Stimulated activated naive CD4-positive, alpha-beta T cell treated with Interleukin-2 at 50 U/mL for 16 hours (primary cell): ENCODE data around the gene SPTAN1.

Experiments
- DNase-seq: peaks from one replicate; lab custom pipeline; 2025; lab: John Stamatoyannopoulos, UW

SPTAN1 gene

DNA sequence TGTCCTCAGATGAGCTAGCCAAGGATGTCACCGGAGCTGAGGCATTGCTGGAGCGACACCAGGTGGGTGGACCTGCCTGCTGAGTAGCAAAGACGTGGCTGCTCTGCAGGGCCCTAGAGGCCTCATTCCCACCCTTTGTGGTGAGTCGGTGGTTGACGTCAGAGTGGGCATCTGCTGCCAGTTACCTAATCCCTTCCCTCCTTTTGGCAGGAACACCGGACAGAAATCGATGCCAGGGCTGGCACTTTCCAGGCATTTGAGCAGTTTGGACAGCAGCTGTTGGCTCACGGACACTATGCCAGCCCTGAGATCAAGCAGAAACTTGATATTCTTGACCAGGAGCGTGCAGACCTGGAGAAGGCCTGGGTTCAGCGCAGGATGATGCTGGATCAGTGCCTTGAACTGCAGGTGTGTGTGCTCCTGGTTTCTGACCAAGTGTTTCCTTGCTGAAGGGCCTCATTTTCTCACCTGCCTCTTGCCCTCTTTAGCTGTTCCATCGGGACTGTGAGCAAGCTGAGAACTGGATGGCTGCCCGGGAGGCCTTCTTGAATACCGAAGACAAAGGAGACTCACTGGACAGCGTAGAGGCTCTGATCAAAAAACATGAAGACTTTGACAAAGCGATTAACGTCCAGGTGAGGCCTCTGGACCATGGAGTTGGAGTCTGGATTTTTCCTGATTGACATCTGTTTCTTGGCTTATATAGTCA lies 55.4 kb downstream of the SPTAN1 start:
- no peak for DNase-seq

DNA sequence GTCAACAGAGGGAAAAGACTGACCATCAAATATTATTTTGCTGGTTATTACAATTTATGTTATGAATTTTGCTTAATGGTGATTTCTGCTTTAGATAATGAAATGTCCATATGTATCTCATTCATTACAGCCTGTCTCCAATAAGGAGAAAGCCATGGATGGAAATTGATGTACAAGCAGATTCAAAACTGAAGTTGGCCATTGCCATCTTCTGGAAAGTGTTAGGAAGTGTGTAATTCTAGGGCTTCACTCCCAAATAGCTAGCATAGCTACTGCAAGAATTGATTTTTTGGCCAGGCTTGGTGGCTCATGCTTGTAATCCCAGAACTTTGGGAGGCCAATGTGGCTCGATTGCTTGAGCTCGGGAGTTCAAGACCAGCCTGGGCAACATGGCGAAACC lies 58.5 kb downstream of the SPTAN1 start:
- no peak for DNase-seq

DNA sequence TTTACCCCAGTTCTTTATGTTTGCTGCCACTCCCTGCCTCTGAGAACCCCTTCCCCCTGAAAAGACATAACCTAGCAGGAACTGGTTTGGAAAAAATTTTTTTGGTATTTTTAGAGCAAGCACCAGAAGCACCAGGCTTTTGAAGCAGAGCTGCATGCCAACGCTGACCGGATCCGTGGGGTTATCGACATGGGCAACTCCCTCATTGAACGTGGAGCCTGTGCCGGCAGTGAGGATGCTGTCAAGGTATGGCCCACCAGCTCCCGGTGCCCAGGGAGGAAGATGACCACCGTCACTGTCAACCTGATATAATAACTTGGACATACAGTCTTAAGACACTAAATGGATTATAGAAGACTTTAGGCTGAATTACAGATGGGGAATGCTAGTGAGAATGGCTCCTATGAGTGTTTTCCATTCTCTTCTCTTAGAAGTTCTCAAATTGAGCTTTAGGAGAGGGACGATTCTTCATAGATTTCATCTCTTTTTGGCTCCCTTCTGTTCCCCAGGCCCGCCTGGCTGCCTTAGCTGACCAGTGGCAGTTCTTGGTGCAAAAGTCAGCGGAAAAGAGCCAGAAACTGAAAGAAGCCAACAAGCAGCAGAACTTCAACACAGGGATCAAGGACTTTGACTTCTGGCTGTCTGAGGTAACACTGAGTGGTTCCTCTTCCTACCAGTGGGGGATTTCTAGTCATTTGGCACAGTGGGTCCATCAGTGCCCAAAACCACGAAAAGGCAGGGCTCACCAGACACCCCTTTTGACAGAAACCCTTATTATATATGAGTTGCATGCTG lies 59.4 kb downstream of the SPTAN1 start:
- DNase-seq: no peak

DNA sequence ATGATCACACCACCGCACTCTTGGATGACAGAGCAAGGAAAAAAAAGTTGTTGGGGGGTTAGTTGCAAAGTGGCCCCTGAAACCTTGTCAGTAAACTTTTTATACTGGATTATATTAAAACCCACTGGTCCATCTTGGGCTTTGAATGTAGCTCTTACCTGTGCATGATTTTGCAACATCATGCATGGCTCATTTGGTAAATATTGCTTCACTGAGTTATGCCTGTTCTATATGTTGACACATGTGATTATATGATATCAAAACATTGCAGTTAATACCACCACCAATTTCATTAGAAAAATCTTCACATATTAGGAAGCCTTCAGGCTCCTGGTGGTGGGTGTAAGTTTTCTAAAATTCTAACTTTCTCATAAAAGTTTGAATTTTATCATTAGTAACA lies 62.3 kb downstream of the SPTAN1 start:
- no peak for DNase-seq

DNA sequence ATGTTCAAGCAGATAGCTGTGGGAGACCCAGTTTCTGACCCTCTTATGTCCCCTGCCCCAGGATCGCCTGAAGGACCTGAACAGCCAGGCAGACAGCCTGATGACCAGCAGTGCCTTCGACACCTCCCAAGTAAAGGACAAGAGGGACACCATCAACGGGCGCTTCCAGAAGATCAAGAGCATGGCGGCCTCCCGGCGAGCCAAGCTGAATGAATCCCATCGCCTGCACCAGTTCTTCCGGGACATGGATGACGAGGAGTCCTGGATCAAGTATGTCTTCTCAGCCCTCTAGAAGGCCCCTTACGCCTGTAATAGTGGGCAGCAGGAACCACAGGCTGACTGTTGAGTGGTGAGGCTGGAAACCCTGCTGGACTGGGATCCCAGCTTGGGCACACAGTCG lies 63.2 kb downstream of the SPTAN1 start:
- DNase-seq: no peak

DNA sequence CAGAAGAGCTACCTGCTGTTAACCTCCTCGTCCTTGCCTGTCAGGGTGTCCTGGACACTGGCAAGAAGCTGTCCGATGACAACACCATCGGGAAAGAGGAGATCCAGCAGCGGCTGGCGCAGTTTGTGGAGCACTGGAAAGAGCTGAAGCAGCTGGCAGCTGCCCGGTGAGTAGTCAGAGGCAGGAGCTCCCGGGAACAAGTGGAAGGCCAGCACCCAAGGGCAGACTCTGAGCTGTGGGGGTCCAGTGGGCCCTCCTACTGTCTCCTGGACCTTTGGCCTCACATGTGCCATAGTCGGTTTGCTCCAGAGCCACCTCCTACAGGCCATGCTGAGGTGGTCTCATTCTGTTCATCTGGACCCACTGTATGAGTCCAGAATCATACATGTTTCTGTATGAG lies 65.6 kb downstream of the SPTAN1 start:
- DNase-seq: no peak

DNA sequence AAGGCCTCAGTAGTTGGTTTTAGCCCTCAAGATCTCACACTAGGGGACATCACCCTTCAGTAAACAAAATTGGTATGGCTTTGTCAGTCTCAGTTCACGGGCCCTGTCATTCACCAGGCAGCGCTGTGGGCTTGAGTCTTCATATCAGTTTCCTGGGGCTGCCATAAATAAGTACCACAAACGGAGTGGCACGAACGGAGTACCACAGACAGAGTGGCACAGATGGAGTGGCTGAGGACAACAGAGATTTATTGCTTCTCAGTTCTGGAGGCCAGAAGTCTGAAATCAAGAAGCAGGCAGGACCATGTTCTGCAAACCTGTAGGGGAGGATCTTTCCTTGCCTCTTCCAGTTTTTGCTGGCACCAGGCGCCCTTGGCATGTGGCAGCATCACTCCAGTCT lies 66.7 kb downstream of the SPTAN1 start:
- DNase-seq: no peak

DNA sequence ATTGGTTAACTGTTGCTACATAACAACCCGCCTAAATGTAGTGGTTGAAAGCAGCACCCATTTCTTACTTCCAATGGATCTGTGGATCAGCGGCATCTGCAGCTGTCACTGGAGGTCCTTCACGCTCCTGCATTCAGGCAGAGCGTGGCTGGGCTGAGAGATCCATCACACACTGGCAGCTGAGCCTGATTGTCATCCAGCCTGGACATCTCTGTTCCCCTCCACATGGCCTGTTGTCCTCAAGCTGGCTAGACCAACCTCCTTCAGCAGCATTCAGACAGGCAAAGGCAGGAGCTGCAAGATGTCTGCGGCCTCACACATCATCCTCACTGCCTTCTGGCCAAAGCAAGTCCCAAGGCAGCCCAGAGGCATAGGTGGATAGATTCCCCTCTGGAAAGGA lies 67.4 kb downstream of the SPTAN1 start:
- no peak for DNase-seq

DNA sequence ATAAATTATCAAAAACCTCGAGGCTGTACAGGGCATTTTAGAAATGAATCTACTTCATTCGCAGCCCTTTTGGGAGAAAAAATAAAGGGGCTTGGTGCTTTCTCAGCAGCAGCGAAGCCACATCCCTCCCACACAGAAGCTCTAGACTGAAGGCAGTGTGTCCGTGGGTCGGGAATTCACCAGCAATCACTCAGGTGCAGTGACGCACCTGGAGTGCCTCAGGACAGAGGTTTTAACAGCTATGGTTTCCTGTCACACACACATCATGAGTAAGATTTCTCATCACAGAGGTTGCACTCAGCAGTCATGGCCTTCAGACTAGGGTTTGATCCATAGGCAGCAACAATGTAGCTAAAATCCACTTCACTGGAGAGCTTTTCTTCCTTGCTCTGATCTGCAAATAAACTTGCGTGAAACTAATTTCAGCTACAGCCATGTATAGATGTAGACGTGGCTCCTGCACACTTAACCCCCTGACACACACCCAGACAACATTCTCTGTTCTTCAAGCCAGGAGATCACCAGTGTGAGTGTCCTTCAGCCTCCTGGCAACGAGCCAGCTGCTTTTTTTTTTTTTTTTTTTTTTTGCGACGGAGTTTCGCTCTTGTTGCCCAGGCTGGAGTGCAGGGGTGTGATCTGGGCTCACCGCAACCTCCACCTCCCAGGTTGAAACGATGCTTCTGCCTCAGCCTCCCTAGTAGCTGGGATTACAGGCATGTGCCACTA lies 69.5 kb downstream of the SPTAN1 start:
- no peak for DNase-seq

DNA sequence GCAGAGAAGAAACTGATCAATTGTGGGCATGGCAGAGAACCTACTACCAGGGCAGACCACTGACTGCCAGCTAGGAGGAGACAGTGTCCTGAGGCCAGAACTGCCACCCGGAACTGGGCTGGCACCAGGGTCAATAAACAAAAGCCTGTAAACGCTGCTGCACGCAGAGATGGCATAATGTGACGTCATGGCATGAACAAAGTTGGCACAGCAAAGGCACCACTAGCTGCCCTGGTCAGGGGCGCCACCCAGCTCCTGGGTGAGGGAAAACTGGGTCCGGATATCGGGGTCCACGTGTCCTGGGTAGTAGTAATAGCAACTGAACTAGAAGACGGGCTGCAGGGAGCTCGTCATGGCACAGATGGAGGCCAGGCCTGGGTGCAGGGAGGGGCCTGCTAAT lies 72.2 kb downstream of the SPTAN1 start:
- no peak for DNase-seq

DNA sequence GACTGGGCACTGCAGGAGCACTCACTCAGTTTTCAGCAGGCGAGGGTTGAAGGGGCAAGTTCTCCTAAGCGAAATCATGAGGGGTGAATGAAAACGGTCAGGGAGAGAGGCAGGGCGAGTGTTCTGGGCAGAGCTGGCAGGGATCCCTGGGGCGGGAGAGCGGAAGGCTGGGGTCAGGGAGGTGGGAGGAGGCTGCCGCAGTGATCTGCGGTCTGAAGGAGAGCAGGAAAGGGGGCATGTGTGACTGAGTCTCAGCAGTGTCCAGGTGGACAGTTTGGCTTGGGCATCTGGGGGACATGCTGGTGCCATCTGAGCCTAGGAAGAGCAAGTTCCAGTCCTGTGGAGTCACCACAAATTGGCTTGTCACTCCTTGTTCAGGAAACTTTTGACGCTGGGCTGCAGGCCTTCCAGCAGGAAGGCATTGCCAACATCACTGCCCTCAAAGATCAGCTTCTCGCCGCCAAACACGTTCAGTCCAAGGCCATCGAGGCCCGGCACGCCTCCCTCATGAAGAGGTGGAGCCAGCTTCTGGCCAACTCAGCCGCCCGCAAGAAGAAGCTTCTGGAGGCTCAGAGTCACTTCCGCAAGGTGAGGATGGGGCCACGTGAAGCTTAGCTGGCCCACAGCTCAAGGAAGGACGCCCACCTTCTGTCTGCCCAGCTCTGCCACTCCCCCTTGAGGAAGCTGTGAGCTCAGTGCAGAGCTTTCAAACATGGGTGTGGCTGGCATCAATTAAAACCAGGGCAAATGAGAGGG lies 73.2 kb downstream of the SPTAN1 start:
- no peak for DNase-seq

DNA sequence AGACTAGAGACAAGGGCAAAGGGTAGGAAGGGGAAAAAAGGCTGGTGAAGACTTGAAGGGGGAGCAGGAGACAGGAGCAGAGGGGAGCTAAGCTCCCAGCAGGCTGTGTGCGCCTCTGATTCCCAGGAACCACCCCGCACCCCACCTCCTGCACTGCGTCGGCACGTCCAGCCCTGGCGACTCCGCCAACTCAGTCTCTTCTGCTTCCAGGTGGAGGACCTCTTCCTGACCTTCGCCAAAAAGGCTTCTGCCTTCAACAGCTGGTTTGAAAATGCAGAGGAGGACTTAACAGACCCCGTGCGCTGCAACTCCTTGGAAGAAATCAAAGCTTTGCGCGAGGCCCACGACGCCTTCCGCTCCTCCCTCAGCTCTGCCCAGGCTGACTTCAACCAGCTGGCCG lies 73.8 kb downstream of the SPTAN1 start:
- no peak for DNase-seq

DNA sequence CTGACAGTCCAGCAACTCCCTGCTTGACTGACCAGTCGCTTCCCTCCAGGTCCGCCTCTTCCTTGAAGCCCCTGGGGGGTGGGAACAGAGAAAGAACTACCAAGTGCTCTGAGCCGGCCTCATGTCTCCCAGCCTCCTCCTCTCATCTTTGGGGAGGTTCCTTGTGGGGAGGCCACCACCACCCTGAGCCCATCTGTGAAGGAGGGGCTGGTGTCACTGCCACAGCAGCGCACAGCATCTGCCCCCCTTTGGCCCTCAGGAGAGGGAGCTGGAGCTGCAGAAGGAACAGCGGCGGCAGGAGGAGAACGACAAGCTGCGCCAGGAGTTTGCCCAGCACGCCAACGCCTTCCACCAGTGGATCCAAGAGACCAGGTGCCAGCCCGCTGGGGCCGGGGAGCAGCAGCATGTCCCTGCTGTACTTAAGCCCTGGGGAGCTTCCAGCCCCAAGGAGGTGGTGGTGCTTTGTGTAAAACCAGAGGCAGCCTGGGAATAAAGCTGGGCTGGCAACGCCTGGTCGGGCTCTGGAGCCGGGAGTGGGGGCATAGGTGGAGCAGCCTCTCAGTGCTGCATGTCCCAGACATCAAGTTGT lies 74.8 kb downstream of the SPTAN1 start:
- DNase-seq: no peak

DNA sequence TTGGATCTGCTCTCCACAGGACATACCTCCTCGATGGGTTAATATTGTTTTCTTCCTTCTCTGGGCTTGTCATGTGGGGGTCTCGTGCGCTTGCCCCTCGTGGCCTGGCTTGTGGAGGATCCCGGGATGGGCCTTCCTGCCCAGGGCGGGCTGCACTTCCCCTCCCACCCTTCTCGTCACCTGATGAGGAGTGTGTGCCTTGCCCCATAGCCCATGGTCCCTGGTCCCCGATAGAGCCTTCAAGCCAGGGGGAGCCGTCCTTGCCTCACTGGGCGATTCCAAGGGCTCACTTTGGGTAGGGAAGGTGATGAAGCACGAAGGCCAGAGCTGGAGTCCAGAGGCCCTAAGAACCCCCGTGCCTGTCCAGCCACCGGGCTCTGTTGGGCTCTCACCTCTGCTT lies 75.5 kb downstream of the SPTAN1 start:
- no peak for DNase-seq

DNA sequence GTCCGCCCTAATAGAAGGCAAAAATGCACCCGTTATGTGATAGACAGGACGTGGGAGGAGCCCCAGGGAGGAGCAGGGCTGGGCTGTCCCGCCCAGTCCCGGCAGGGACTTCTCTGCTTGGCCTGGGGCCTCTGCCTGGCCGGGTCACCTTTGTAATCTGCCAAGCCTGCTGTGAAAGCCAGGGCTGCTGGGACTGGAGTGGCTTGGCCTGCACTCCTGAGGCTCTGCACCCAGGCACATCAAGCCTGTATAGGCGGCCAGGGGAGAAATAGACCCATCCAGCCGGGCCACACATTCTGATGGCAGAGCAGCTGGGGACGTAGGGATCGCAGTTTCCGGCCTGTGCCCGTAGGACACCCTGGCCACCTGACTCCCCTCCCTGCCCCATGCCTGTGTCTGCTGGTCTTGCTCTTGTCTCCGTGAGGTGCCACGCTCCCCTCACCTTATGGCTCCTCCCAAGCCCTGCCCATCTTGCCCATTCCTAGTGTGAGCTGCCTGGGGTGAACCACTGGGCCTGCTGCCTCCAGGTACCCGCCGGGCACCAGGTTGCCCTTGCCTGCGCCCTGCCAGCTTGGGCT lies 76.2 kb downstream of the SPTAN1 start:
- DNase-seq: no peak

DNA sequence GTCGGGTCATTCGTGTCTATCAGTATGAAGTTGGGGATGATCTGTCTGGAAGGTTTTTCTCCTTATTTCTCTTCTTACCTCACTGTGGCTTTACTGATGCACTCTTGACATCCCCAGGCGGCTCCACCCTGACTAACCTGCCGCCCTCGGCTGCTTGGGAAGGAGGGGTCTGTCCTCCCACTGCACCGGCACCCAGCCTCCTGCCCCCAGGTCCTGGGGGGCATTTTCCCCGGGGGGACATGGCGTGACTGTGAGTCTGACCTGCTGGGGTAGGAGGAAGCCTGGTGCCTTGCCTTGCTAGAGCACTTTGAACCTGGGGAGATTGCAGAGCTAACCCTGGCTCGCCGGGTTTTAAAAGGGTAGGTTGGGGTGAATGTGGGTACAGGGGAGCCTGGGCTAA lies 76.7 kb downstream of the SPTAN1 start:
- no peak for DNase-seq

DNA sequence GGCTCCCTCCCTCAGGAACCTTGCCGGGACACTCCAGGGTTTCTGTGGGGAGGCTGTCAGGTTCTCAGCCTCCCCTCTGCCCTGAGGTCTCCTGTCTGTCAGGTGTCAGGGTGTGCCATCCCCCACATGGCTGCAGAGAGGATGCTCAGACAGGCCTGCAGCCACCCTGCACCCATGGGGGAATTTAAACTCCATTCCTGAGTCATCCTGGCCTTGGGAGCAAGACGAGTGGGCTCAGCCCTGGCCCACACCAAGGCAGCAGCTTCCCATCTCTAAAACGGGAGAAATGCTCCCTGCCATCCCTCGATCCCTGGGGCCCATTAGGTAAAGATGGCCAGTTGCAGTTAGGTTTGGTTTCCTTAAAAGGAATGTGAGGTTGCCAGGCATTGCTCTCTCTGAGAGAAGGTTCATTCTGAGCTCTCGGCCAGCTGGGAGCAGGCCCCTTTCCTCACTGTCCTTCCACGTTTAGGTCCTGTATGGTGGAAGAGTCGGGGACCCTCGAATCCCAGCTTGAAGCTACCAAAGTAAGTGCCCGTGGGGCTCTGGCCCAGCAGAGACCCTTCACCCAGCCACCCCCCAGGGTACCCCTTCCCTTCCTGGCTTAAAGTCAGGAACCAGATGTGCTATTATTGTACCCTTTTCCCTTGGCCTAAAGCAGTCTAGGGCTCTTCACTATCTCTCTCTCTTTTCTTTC lies 77.6 kb downstream of the SPTAN1 start:
- no peak for DNase-seq

DNA sequence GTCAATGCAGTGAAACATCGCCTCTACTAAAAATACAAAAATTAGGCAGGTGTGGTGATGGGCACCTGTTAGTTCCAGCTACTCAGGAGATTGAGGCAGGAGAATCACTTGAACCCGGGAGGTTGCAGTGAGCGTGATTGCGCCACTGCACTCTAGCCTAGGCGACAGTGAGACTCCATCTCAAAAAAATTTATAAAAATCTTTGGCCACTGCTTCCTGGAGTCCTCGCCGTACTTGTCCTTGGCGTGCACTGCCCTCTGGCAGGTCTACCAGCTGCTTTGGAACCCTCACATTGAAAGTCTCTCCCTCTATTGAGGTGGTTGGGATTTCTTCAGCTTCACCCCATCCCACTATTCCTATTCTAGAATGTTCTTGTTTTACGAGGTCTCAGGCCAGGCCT lies 79.2 kb downstream of the SPTAN1 start:
- DNase-seq: no peak

DNA sequence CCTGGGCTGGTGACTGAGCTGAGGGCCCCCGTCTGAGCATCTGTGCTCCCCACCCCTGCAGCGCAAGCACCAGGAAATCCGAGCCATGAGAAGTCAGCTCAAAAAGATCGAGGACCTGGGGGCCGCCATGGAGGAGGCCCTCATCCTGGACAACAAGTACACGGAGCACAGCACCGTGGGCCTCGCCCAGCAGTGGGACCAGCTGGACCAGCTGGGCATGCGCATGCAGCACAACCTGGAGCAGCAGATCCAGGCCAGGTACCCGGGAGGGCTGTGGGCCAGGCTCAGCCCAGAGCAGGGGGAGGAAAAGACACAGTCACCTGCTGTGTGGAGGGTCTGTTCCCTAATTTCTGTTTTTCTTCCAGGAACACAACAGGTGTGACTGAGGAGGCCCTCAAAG lies 79.7 kb downstream of the SPTAN1 start:
- DNase-seq: no peak

DNA sequence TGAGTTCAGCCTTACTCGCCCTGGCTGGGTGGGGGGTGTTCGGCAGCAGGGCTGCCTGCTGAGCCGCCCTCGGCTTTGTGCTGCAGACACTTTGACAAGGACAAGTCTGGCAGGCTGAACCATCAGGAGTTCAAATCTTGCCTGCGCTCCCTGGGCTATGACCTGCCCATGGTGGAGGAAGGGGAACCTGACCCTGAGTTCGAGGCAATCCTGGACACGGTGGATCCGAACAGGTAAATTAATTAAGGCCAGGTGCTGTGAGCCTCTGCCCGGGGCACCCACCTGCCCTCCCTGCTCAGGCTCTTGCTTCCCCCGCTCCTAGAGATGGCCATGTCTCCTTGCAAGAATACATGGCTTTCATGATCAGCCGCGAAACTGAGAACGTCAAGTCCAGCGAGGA lies 80.1 kb downstream of the SPTAN1 start:
- no peak for DNase-seq

DNA sequence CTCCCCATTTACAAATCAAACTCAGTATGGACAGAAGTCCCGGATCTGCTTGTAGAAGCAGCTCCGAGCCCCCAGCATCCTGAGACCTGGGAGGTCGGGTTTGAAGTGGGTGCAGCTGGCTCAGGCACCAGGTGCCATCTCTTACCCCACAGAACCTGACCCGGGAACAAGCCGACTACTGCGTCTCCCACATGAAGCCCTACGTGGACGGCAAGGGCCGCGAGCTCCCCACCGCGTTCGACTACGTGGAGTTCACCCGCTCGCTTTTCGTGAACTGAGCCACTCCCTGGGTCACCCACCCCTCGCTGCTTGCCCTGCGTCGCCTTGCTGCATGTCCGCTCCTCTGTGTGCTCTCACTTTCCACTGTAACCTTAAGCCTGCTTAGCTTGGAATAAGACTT lies 80.7 kb downstream of the SPTAN1 start:
- no peak for DNase-seq
